K562 (cell line): Measurements from ENCODE around the gene TUBG2. TPM values are rescaled to one million over a fixed set of nuclear protein-coding genes. Genes with fewer than 3 reads are reported as not detected.
A peak's percentile ranks its signal among the peaks of the same experiment; 100 is the strongest.

Experiments
- COPS2 ChIP-seq: fragments of 450-650 bp; conservative IDR thresholded peaks from 2 replicates; pipeline ENCODE4 v1.6.1; 2016; ENCODE audit warnings: mild to moderate bottlenecking, moderate library complexity
- CREBBP ChIP-seq: IDR thresholded peaks from one replicate; pipeline ENCODE4 v1.6.1; 2012; ENCODE audit warnings: low read depth, mild to moderate bottlenecking, control low read depth, inconsistent platforms, low read length
- EGR1 ChIP-seq: fragments of 450-650 bp; conservative IDR thresholded peaks from 2 replicates; pipeline ENCODE4 v1.6.1; 2017; ENCODE audit warnings: mild to moderate bottlenecking
- FOXP1 ChIP-seq: sonication (generic); formaldehyde crosslinking; IDR thresholded peaks from 2 replicates; pipeline ENCODE4 v1.8.0; 2022; ENCODE audit warnings: mild to moderate bottlenecking, missing genetic modification reagents
- GTF2F1 ChIP-seq: IDR thresholded peaks from 2 replicates; pipeline ENCODE4 v1.6.1; 2011; ENCODE audit warnings: low read depth, low read length, improper control_type of control experiment
- MBD2 ChIP-seq: sonication (generic); IDR thresholded peaks from 2 replicates; pipeline ENCODE4 v1.6.1; 2016; ENCODE audit warnings: low read depth, borderline replicate concordance
- MTF1 ChIP-seq: fragments of 250-450 bp; sonication (Bioruptor Pico); IDR thresholded peaks from 2 replicates; pipeline ENCODE4 v1.9.0; 2021; ENCODE audit warnings: moderate library complexity, mild to moderate bottlenecking, inconsistent platforms, borderline replicate concordance
- OTX1 ChIP-seq: fragments of 450-650 bp; formaldehyde crosslinking; IDR thresholded peaks from 2 replicates; pipeline ENCODE4 v1.4.0; 2022; ENCODE audit warnings: mild to moderate bottlenecking
- RAD51 ChIP-seq: fragments of 450-650 bp; IDR thresholded peaks from 2 replicates; pipeline ENCODE4 v1.7.1; 2016; ENCODE audit warnings: low read depth, mild to moderate bottlenecking, borderline replicate concordance
- SMC3 ChIP-seq: conservative IDR thresholded peaks from 2 replicates; pipeline ENCODE4 v1.6.1; 2011; ENCODE audit warnings: low read depth, low read length, improper control_type of control experiment; ENCODE audit not compliant: insufficient read depth
- SP1 ChIP-seq: sonication (generic); formaldehyde crosslinking; IDR thresholded peaks from 2 replicates; pipeline ENCODE4 v1.8.1; 2022; ENCODE audit warnings: mild to moderate bottlenecking, missing genetic modification reagents
- SPI1 ChIP-seq: IDR thresholded peaks from 2 replicates; pipeline ENCODE4 v1.6.1; 2011; ENCODE audit warnings: low read depth, low read length, control low read depth, borderline replicate concordance
- TAF9B ChIP-seq: fragments of 450-650 bp; IDR thresholded peaks from 2 replicates; pipeline ENCODE4 v1.6.1; 2018; ENCODE audit warnings: mild to moderate bottlenecking; ENCODE audit not compliant: partially characterized antibody
- TCF15 ChIP-seq: fragments of 250-450 bp; sonication (Bioruptor Pico); IDR thresholded peaks from 2 replicates; pipeline ENCODE4 v1.8.0; 2022; ENCODE audit warnings: moderate library complexity, mild to moderate bottlenecking, inconsistent platforms
- TCFL5 ChIP-seq: fragments of 250-450 bp; sonication (Bioruptor Pico); conservative IDR thresholded peaks from 2 replicates; pipeline ENCODE4 v1.6.1; 2021; ENCODE audit warnings: mild to moderate bottlenecking, moderate library complexity, matching md5 sums
- TOE1 ChIP-seq, 2 experiments: fragments of 450-650 bp in 1 of 2; sonication (generic) in 1 of 2; formaldehyde crosslinking in 1 of 2; IDR thresholded peaks; 2 replicates each; pipeline versions ENCODE4 v1.7.1 to v1.8.0; 2016 to 2022; ENCODE audit warnings: borderline replicate concordance in 2 of 2, mild to moderate bottlenecking in 2 of 2, antibody characterized with exemption in 1 of 2, inconsistent platforms in 1 of 2, low read depth in 1 of 2, missing genetic modification reagents in 1 of 2, moderate library complexity in 1 of 2
- XRCC3 ChIP-seq: fragments of 450-650 bp; IDR thresholded peaks from 2 replicates; pipeline ENCODE4 v1.6.1; 2017; ENCODE audit warnings: mild to moderate bottlenecking, moderate library complexity
- ZBTB17 ChIP-seq: fragments of 450-650 bp; formaldehyde crosslinking; IDR thresholded peaks from 2 replicates; pipeline ENCODE4 v1.4.0; 2020; ENCODE audit warnings: mild to moderate bottlenecking
- ZC3H8 ChIP-seq: fragments of 450-650 bp; IDR thresholded peaks from 2 replicates; pipeline ENCODE4 v1.6.1; 2017
- ZFP1 ChIP-seq: fragments of 450-650 bp; formaldehyde crosslinking; IDR thresholded peaks from 2 replicates; pipeline ENCODE4 v1.4.0; 2020; ENCODE audit warnings: mild to moderate bottlenecking, mixed read lengths
- ZNF431 ChIP-seq: sonication (generic); formaldehyde crosslinking; IDR thresholded peaks from 2 replicates; pipeline ENCODE4 v1.8.0; 2022; ENCODE audit warnings: mild to moderate bottlenecking, missing genetic modification reagents
- ZNF57 ChIP-seq: fragments of 450-650 bp; formaldehyde crosslinking; IDR thresholded peaks from 2 replicates; pipeline ENCODE4 v1.4.0; 2020; ENCODE audit warnings: mild to moderate bottlenecking, moderate library complexity
- polyA plus RNA-seq, 8 experiments: library from polyadenylated mRNA; depleted of rRNA in 4 of 8; stranded (reverse) in 5 of 8; unstranded in 3 of 8; fragments of >200 nt; fragmentation: Nextera tagmentation in 2 of 8; fragmentation: Illumina TruSeq in 1 of 8; extraction: Ambion mirVana in 2 of 8; extraction: Trizol in 1 of 8; gene quantifications; 2 replicates each; pipeline versions ENCODE4 v1.2.1 to v1.2.3, GENCODE V29; 2011 to 2014; ENCODE audit warnings: inconsistent platforms in 1 of 8, missing spikeins in 1 of 8
- total RNA-seq, 7 experiments: library from RNA; depleted of rRNA in 6 of 7; stranded (reverse); fragments of >200 nt in 6 of 7; fragmentation: Illumina TruSeq in 2 of 7; extraction: Trizol in 2 of 7; gene quantifications; 2 replicates each; pipeline versions ENCODE4 v1.2.1 to v1.2.3, GENCODE V29; 2011 to 2021; ENCODE audit warnings: low replicate concordance in 1 of 7
- TF ChIP-seq, protein P1 (sequence below): fragments of 450-650 bp; IDR thresholded peaks from one replicate; pipeline ENCODE4 v1.6.1; 2018; ENCODE audit warnings: mild to moderate bottlenecking, moderate library complexity; ENCODE audit not compliant: partially characterized antibody
- TF ChIP-seq, protein P2 (sequence below), 2 experiments: IDR thresholded peaks in 1 of 2; conservative IDR thresholded peaks in 1 of 2; 2 replicates each; pipeline ENCODE4 v1.6.1; 2016; ENCODE audit warnings: low read depth in 2 of 2, mild to moderate bottlenecking in 1 of 2, missing compliant biosample characterization in 1 of 2, missing genetic modification characterization in 1 of 2, moderate library complexity in 1 of 2
- TF ChIP-seq, protein P3 (sequence below): fragments of 250-450 bp; sonication (Bioruptor Pico); IDR thresholded peaks from 2 replicates; pipeline ENCODE4 v1.8.0; 2021; ENCODE audit warnings: moderate library complexity, mild to moderate bottlenecking, inconsistent platforms

The TUBG2 gene
- total and polyA plus RNA-seq, 9 of the 15 experiments (the other 6 are each of a cell fraction or from before 2014, with no cell fraction given): 0.09 to 0.80 (median 0.24) TPM; not detected in 2

DNA sequence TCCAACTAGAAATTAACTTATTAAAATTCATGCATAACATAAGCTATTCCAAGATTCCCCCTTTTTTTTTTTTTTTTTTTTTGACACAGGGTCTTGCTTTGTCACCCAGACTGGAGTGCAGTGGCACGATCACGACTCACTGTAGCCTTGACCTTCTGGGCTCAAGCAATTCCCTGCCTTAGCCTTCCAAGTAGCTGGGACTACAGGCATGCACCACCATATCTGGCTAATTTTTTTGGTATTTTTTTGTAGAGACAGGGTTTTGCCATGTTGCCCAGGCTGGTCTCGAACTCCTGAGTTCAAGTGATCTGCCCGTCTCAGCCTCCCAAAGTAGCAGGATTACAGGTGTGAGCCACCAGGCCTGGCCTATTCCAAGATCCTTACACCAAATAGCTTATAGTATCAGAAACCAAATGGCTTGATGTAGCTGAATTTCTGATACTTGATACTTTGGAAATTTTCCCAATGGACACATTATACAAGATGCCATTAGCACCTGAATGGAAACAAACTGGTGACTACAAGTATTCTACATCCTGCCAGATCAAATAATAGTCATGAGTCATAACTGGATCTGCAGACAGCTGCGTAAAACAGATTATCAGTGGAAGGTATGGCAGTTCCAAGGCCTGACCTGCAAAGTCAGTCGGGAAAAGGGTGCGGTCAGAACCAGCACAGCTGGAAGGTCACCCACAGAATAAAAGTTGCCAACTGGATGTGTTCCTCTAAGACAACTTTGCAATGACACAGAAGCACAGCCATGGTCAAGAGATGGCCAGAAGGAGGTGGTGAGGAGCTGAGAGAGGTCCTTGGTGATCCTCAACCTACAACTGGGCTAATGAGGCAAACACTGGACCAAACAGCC is 35.1 kb upstream of the TUBG2 start (continued):
- no peak for TF ChIP-seq TOE1 (IDR thresholded peaks at IDR 0.05; ENCODE audit: borderline replicate concordance)
- TF ChIP-seq TOE1 (CRISPR knock-in tag; IDR thresholded peaks at IDR 0.05; ENCODE audit: borderline replicate concordance, low read depth): no peak
- no peak for TF ChIP-seq ZNF431 (CRISPR knock-in tag)
- TF ChIP-seq, protein P1, sequence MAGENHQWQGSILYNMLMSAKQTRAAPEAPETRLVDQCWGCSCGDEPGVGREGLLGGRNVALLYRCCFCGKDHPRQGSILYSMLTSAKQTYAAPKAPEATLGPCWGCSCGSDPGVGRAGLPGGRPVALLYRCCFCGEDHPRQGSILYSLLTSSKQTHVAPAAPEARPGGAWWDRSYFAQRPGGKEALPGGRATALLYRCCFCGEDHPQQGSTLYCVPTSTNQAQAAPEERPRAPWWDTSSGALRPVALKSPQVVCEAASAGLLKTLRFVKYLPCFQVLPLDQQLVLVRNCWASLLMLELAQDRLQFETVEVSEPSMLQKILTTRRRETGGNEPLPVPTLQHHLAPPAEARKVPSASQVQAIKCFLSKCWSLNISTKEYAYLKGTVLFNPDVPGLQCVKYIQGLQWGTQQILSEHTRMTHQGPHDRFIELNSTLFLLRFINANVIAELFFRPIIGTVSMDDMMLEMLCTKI: no peak
- no peak for TF ChIP-seq OTX1
- no peak for TF ChIP-seq CREBBP
- no peak for TF ChIP-seq EGR1
- no peak for TF ChIP-seq SP1 (CRISPR knock-in tag)
- TF ChIP-seq ZFP1 (CRISPR knock-in tag): no peak
- no peak for TF ChIP-seq FOXP1
- TF ChIP-seq TAF9B: peak; percentile 56
- TF ChIP-seq, protein P2, sequence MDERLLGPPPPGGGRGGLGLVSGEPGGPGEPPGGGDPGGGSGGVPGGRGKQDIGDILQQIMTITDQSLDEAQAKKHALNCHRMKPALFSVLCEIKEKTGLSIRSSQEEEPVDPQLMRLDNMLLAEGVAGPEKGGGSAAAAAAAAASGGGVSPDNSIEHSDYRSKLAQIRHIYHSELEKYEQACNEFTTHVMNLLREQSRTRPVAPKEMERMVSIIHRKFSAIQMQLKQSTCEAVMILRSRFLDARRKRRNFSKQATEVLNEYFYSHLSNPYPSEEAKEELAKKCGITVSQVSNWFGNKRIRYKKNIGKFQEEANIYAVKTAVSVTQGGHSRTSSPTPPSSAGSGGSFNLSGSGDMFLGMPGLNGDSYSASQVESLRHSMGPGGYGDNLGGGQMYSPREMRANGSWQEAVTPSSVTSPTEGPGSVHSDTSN (CRISPR knock-in tag; IDR thresholded peaks at IDR 0.05; ENCODE audit: low read depth): no peak
- TF ChIP-seq, protein P2 (tag; conservative IDR thresholded peaks at IDR 0.05; ENCODE audit: low read depth): 0 out of 2 replicates have a peak, but pooled peaks have one; percentile 11
- no peak for TF ChIP-seq TCF15
- TF ChIP-seq ZC3H8: no peak
- TF ChIP-seq COPS2: no peak
- TF ChIP-seq GTF2F1: no peak
- TF ChIP-seq MBD2: peak; percentile 77
- TF ChIP-seq ZNF57: no peak
- no peak for TF ChIP-seq ZBTB17 (CRISPR knock-in tag)
- no peak for TF ChIP-seq SPI1
- TF ChIP-seq RAD51: no peak
- TF ChIP-seq, protein P3, sequence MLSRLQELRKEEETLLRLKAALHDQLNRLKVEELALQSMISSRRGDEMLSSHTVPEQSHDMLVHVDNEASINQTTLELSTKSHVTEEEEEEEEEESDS (CRISPR knock-in tag): no peak
- TF ChIP-seq TCFL5: no peak
- TF ChIP-seq SMC3: no peak
- no peak for TF ChIP-seq MTF1 (CRISPR knock-in tag)
- no peak for TF ChIP-seq XRCC3
